ENCODE measurements around the gene PTBP3. TPM values are rescaled to one million over a fixed set of nuclear protein-coding genes. Genes with fewer than 3 reads are reported as not detected.
"Not testable (repeated sequence)": the region's sequence is repeated elsewhere in the genome, so short reads cannot be mapped to it uniquely, and the experiment has no call there.

The PTBP3 gene
- total RNA-seq, 2 experiments from 2014 or later = 87.2 to 92.3 TPM

- Mint-ChIP-seq H3K27me3 (no peaks in the 10 kb centered on the region), H3K4me3 (no peak overlapping the region), H3K27ac (no peak overlapping the region), H3K36me3 (peaks cover 49% of the 10 kb centered on the region), H3K9me3 (no peaks in the 10 kb centered on the region), H3K4me1 (ENCODE audit: low read depth) (peaks cover 17% of the 10 kb centered on the region)
- CTCF ChIA-PET = interaction anchor here (1.0 to 1.2 kb wide), 3 partner anchors 107 to 153 kb away, joined by 3 to 5 read pairs (median 3); partner anchors contain the start of gene PTBP3
- POLR2A ChIA-PET = no interaction called here
- intact Hi-C loops (cut with micrococcal nuclease) = no loop called here
- no peak for DNase-seq
Observed at GRCh38 chr9:112226091-112226490, 107.3 kb downstream of the PTBP3 start.

- intact Hi-C loops (cut with micrococcal nuclease) = no loop called here
- Mint-ChIP-seq H3K4me3 (no peak overlapping the region), H3K27ac (no peak overlapping the region), H3K27me3 (no peaks in the 10 kb centered on the region), H3K4me1 (ENCODE audit: low read depth) (peaks cover 20% of the 10 kb centered on the region), H3K9me3 (no peaks in the 10 kb centered on the region), H3K36me3 (peaks cover 42% of the 10 kb centered on the region)
- ChIA-PET CTCF (interaction anchor here (0.7 to 1.1 kb wide), 4 partner anchors 10 to 137 kb away, joined by 3 to 4 read pairs (median 3); partner anchors contain the start of gene PTBP3), POLR2A (no interaction called here)
- no peak for DNase-seq
Observed at GRCh38 chr9:112224401-112225289, 108.8 kb downstream of the PTBP3 start.

GRCh38 chr9:112218908-112219307, 114.5 kb downstream of the PTBP3 start:
- no peaks in the 10 kb centered on the region for H3K27me3 Mint-ChIP-seq
- intact Hi-C loops (cut with micrococcal nuclease) = loop anchor here (2.0 to 5.0 kb wide), 3 partner anchors 38 to 114 kb away; partner anchors contain the start of gene PTBP3
- no peak overlapping the region for H3K4me3 Mint-ChIP-seq
- H3K9me3 Mint-ChIP-seq = no peaks in the 10 kb centered on the region
- DNase-seq = peak; percentile 19
- CTCF ChIA-PET = interaction anchor here (0.9 to 1.2 kb wide), 5 partner anchors 14 to 131 kb away, joined by 3 read pairs; no protein-coding TSS in a partner anchor
- H3K27ac Mint-ChIP-seq = peak overlapping the region; percentile 11
- POLR2A ChIA-PET = interaction anchor here (0.6 to 0.8 kb wide), 4 partner anchors 56 to 161 kb away, joined by 3 to 4 read pairs (median 3); partner anchors contain the start of gene HSDL2
- peaks cover 35% of the 10 kb centered on the region for H3K4me1 Mint-ChIP-seq (ENCODE audit: low read depth)
- H3K36me3 Mint-ChIP-seq = peaks cover 31% of the 10 kb centered on the region

- CTCF ChIA-PET = interaction anchor here (1.5 kb wide), 1 partner anchor 17 kb away, joined by 4 read pairs; no protein-coding TSS in a partner anchor
- no peak overlapping the region for H3K4me3 Mint-ChIP-seq
- POLR2A ChIA-PET = no interaction called here
- H3K36me3 Mint-ChIP-seq = peaks cover 56% of the 10 kb centered on the region
- intact Hi-C loops (cut with micrococcal nuclease) = no loop called here
- peaks cover 5% of the 10 kb centered on the region for H3K4me1 Mint-ChIP-seq (ENCODE audit: low read depth)
- H3K27me3 Mint-ChIP-seq = no peaks in the 10 kb centered on the region
- no peak overlapping the region for H3K27ac Mint-ChIP-seq
- peaks cover 19% of the 10 kb centered on the region for H3K9me3 Mint-ChIP-seq
- no peak for DNase-seq
Observed at GRCh38 chr9:112212926-112213325, 120.5 kb downstream of the PTBP3 start.

- Mint-ChIP-seq H3K4me1 (ENCODE audit: low read depth) (no peaks in the 10 kb centered on the region), H3K9me3 (peaks cover 51% of the 10 kb centered on the region), H3K36me3 (peaks cover 60% of the 10 kb centered on the region), H3K27ac (no peak overlapping the region), H3K4me3 (no peak overlapping the region), H3K27me3 (no peaks in the 10 kb centered on the region)
- no peak for DNase-seq
- intact Hi-C loops (cut with micrococcal nuclease) = no loop called here
- ChIA-PET CTCF (interaction anchor here (0.5 kb wide), 1 partner anchor 157 kb away, joined by 4 read pairs; no protein-coding TSS in a partner anchor), POLR2A (no interaction called here)
Observed at GRCh38 chr9:112207451-112207850, 126.0 kb downstream of the PTBP3 start.

GRCh38 chr9:112203536-112203935, 129.9 kb downstream of the PTBP3 start:
- Mint-ChIP-seq H3K27ac (no peak overlapping the region), H3K27me3 (no peaks in the 10 kb centered on the region), H3K9me3 (peaks cover 38% of the 10 kb centered on the region), H3K4me3 (no peak overlapping the region), H3K4me1 (ENCODE audit: low read depth) (no peaks in the 10 kb centered on the region), H3K36me3 (peaks cover 29% of the 10 kb centered on the region)
- DNase-seq = no peak
- intact Hi-C loops (cut with micrococcal nuclease) = no loop called here
- CTCF ChIA-PET = no interaction called here
- POLR2A ChIA-PET = no interaction called here

- Mint-ChIP-seq H3K27ac (no peak overlapping the region), H3K9me3 (peaks cover 19% of the 10 kb centered on the region), H3K4me1 (ENCODE audit: low read depth) (no peaks in the 10 kb centered on the region), H3K27me3 (no peaks in the 10 kb centered on the region), H3K36me3 (peaks cover 12% of the 10 kb centered on the region), H3K4me3 (no peak overlapping the region)
- POLR2A ChIA-PET = interaction anchor here (1.4 kb wide), 1 partner anchor 110 kb away, joined by 3 read pairs; no protein-coding TSS in a partner anchor
- CTCF ChIA-PET = no interaction called here
- no peak for DNase-seq
- intact Hi-C loops (cut with micrococcal nuclease) = no loop called here
Observed at GRCh38 chr9:112200711-112201110, 132.7 kb downstream of the PTBP3 start.

- Mint-ChIP-seq H3K36me3 (peaks cover 4% of the 10 kb centered on the region), H3K4me3 (no peak overlapping the region)
Observed at GRCh38 chr9:112198646-112199045, 134.8 kb downstream of the PTBP3 start.

GRCh38 chr9:112194969-112195431, 138.4 kb downstream of the PTBP3 start:
- Mint-ChIP-seq H3K4me3 (no peak overlapping the region), H3K27me3 (no peaks in the 10 kb centered on the region), H3K36me3 (peaks cover 1% of the 10 kb centered on the region), H3K27ac (no peak overlapping the region), H3K9me3 (peaks cover 3% of the 10 kb centered on the region), H3K4me1 (ENCODE audit: low read depth) (peaks cover 4% of the 10 kb centered on the region)
- ChIA-PET CTCF (interaction anchor here (1.2 kb wide), 1 partner anchor 19 kb away, joined by 7 read pairs; no protein-coding TSS in a partner anchor), POLR2A (no interaction called here)
- no peak for DNase-seq
- intact Hi-C loops (cut with micrococcal nuclease) = no loop called here

More at GRCh38 chr9:112198646-112199045, 134.8 kb downstream of the PTBP3 start:
- Mint-ChIP-seq H3K9me3 (peaks cover 7% of the 10 kb centered on the region), H3K27me3 (no peaks in the 10 kb centered on the region), H3K4me1 (ENCODE audit: low read depth) (peaks cover 4% of the 10 kb centered on the region), H3K27ac (no peak overlapping the region)
- POLR2A ChIA-PET = no interaction called here
- intact Hi-C loops (cut with micrococcal nuclease) = no loop called here
- CTCF ChIA-PET = no interaction called here
- no peak for DNase-seq

GRCh38 chr9:112193572-112194288, 139.7 kb downstream of the PTBP3 start:
- no peaks in the 10 kb centered on the region for H3K27me3 Mint-ChIP-seq
- ChIA-PET POLR2A (no interaction called here), CTCF (interaction anchor here (0.6 kb wide), 1 partner anchor 63 kb away, joined by 3 read pairs; no protein-coding TSS in a partner anchor)
- peaks cover 1% of the 10 kb centered on the region for H3K36me3 Mint-ChIP-seq
- H3K4me1 Mint-ChIP-seq (ENCODE audit: low read depth) = peaks cover 4% of the 10 kb centered on the region
- H3K4me3 Mint-ChIP-seq = no peak overlapping the region
- no peak overlapping the region for H3K27ac Mint-ChIP-seq
- H3K9me3 Mint-ChIP-seq = peaks cover 3% of the 10 kb centered on the region
- no peak for DNase-seq
- intact Hi-C loops (cut with micrococcal nuclease) = no loop called here

GRCh38 chr9:112190320-112190719, 143.1 kb downstream of the PTBP3 start:
- POLR2A ChIA-PET; H3K9me3 Mint-ChIP-seq; H3K27me3 Mint-ChIP-seq; H3K27ac Mint-ChIP-seq; H3K36me3 Mint-ChIP-seq; intact Hi-C loops (cut with micrococcal nuclease); H3K4me3 Mint-ChIP-seq; DNase-seq; H3K4me1 Mint-ChIP-seq (ENCODE audit: low read depth); CTCF ChIA-PET: not testable (repeated sequence)

GRCh38 chr9:112188884-112189283, 144.5 kb downstream of the PTBP3 start:
- peaks cover 1% of the 10 kb centered on the region for H3K36me3 Mint-ChIP-seq
- no peak for DNase-seq
- ChIA-PET CTCF (interaction anchor here (0.6 kb wide), 1 partner anchor 76 kb away, joined by 3 read pairs; no protein-coding TSS in a partner anchor), POLR2A (interaction anchor here (0.6 kb wide), 1 partner anchor 592 kb away, joined by 4 read pairs; no protein-coding TSS in a partner anchor)
- intact Hi-C loops (cut with micrococcal nuclease) = no loop called here
- no peak overlapping the region for H3K4me3 Mint-ChIP-seq
- H3K4me1 Mint-ChIP-seq (ENCODE audit: low read depth) = peaks cover 3% of the 10 kb centered on the region
- H3K9me3 Mint-ChIP-seq = peaks cover 3% of the 10 kb centered on the region
- H3K27me3 Mint-ChIP-seq = no peaks in the 10 kb centered on the region
- no peak overlapping the region for H3K27ac Mint-ChIP-seq
